Suppressor macrophage treated with lipopolysaccharide for 4 hours (primary cell): Measurements from ENCODE around the gene PCDHGA9.
"Not testable (repeated sequence)": the region's sequence is repeated elsewhere in the genome, so short reads cannot be mapped to it uniquely, and the experiment has no call there.

ENCODE experiments used
- DNase-seq: peaks from one replicate; pipeline ENCODE4 v3.0.0-alpha.2; 2020

The PCDHGA9 gene

DNA sequence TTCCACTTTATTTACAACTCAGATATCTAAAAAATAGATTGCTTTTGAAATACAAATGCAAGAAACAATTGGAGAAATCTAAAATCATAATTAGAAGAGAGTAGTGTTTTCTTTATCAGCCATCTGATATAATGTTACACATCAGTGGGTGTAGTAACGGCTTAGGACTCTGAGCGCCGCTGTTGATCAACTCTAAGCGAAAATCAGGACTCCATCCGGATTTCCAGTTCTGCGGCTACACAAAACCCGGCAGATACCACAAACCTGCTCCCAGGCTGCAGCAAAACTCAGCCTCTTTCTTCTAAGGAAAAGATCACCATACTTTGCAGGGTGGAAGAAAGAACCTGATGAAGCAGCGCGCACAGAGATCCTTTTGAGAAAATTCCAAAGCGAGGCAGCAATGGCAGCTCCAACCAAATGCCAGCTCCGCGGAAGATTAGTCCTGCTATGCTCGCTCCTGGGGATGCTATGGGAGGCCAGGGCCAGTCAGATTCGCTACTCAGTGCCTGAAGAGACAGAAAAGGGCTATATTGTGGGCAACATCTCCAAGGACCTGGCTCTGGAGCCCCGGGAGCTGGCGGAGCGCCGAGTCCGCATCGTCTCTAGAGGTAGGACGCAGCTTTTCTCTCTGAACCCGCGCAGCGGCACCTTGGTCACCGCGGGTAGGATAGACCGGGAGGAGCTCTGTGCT lies at the start of gene PCDHGA9:
PCDHGA9 (plus strand) TSS at position 226 of the 691 bp plus-strand sequence; CDS start at position 401, 175 bp downstream.
- DNase-seq: peak; percentile 26

DNA sequence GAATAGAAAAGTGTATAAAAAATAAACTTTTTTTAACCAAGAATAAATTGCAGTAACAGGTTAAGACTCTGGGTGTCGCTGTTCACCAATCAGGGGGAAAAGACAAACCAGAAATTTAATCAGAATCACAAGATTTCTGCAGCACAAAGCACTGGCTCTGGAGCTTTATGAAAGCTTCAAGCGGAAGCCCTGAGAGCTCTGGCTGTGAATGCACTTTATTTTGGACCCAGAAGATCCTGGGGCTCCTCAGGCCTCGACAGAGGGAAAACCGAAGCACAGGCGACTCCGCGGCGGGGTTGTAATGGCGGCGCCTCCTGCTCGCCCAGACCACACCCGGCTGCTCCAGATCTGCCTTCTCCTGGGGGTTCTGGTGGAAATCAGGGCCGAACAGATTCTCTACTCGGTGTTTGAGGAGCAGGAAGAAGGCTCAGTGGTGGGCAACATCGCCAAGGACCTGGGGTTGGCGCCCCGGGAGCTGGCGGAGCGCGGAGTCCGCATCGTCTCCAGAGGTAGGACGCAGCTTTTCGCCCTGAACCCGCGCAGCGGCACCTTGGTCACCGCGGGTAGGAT lies 47.6 kb upstream of the PCDHGA9 start, which contains the start of gene PCDHGA4:
PCDHGA4 (plus strand) TSS at position 122 of the 570 bp plus-strand sequence; CDS start at position 209, 87 bp downstream.
- DNase-seq: no peak

DNA sequence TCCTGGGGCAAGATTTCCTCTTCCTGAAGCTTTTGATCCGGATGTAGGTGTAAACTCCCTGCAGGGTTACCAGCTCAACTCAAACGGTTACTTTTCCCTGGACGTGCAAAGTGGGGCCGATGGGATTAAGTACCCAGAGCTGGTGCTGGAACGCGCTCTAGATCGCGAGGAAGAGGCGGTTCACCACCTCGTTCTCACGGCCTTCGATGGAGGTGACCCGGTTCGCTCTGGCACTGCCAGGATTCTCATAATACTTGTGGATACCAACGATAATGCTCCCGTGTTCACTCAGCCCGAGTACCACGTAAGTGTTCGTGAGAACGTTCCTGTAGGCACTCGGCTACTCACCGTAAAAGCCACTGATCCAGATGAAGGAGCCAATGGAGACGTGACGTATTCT lies 46.9 kb upstream of the PCDHGA9 start:
- DNase-seq: no peak

DNA sequence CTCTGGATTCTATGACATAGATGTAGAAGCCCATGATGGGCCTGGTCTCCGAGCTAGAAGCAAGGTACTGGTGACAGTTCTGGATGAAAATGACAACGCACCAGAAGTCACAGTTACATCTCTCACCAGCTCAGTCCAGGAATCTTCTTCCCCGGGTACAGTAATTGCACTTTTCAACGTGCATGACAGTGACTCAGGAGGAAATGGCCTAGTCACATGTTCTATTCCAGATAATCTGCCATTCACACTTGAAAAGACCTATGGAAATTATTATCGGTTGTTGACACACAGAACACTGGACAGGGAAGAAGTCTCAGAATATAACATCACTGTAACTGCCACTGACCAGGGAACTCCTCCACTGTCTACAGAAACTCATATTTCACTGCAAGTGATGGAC lies 46.4 kb upstream of the PCDHGA9 start:
- DNase-seq: no peak

DNA sequence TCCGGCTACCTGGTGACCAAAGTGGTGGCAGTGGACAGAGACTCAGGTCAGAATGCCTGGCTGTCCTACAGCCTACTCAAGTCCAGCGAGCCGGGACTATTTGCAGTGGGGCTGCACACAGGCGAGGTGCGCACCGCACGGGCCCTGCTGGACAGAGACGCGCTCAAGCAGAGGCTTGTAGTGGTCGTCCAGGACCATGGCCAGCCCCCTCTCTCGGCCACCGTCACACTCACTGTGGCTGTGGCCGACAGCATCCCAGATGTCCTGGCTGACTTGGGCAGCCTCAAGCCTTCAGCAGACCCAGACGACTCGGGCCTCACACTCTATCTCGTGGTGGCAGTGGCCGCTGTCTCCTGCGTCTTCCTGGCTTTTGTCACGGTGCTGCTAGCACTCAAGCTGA lies 45.6 kb upstream of the PCDHGA9 start:
- DNase-seq: no peak

DNA sequence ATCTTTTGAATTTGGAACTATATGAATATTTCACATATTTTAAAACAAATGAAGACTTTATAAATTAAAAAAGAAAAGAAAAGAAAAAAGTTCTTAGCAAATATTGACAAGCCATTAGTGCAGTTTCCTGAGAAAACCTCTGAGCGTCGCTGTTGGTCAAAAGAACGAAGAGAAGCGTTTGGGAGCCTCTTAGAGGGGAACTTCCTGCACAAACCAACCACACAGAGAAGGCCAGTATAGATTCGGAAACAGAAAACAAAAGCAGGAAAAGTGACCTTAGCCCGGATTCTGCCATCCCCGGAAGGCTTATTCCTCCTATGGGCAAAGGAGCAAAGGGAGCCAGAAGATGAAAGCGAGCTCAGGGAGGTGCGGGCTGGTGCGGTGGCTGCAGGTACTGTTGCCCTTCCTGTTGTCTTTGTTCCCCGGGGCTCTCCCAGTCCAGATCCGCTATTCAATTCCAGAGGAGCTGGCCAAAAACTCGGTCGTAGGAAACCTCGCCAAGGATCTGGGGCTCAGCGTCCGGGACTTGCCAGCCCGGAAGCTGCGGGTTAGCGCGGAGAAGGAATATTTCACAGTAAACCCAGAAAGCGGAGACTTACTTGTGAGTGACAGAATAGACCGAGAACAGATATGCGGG lies 42.7 kb upstream of the PCDHGA9 start, which contains the start of gene PCDHGB2:
PCDHGB2 (plus strand) TSS at position 205 of the 637 bp plus-strand sequence; CDS start at position 347, 142 bp downstream.
- peak; percentile 29 for DNase-seq

DNA sequence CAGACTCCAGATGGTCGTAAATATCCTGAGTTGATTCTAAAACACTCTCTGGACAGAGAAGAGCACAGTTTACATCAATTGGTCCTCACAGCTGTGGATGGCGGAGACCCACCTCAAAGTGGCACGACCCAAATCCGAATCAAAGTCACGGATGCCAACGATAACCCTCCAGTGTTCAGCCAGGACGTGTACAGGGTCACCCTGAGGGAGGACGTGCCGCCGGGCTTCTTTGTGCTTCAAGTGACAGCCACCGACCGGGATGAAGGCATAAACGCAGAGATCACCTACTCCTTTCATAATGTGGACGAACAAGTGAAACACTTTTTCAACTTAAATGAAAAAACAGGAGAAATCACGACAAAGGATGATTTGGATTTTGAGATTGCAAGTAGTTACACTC lies 41.9 kb upstream of the PCDHGA9 start:
- no peak for DNase-seq

DNA sequence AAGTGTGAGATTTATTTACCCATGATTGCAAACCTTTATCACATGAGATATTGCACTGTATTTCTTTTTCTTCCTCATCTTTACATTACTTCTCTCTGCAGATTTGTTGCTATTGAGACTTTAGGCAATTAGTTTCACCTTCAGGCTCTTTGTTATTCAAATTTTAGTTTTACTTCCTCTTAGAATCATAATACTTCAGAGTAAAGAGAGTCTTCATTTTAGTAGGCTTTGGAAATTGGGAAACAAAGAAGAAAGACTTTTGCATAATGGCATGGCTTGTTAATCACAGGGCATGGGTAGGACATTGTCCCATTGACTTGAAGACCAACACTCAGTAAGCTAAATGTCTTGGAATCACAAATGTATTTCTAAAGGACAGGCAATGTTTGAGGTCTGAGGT lies 39.9 kb upstream of the PCDHGA9 start:
- no peak for DNase-seq

DNA sequence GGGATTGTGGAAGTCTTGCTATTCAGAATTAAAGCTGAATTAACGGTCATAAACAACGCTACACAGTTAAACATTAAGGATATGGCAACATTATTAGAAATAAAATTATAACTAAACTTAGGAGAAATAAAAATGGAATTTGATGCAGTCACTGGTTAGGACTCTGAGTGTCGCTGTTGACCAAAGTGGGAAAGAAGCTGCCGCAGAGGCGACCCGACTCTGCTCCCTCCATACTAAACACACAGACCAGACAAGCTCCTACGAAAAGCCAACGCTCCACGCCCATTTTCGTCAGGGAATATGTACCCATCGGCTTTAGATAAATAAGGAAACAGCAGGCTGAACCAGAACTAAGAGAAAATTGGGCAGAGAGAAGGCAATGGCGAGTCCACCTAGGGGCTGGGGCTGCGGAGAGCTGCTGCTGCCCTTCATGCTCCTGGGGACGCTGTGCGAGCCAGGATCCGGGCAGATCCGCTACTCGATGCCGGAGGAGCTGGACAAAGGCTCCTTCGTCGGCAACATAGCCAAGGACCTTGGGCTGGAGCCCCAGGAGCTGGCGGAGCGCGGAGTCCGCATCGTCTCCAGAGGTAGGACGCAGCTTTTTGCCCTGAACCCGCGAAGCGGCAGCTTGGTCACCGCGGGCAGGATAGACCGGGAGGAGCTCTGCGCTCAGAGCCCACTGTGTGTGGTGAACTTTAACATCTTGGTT lies 38.5 kb upstream of the PCDHGA9 start, which contains the start of gene PCDHGA5:
PCDHGA5 (plus strand) TSS at position 211 of the 709 bp plus-strand sequence; CDS start at position 380, 169 bp downstream.
- DNase-seq: no peak

DNA sequence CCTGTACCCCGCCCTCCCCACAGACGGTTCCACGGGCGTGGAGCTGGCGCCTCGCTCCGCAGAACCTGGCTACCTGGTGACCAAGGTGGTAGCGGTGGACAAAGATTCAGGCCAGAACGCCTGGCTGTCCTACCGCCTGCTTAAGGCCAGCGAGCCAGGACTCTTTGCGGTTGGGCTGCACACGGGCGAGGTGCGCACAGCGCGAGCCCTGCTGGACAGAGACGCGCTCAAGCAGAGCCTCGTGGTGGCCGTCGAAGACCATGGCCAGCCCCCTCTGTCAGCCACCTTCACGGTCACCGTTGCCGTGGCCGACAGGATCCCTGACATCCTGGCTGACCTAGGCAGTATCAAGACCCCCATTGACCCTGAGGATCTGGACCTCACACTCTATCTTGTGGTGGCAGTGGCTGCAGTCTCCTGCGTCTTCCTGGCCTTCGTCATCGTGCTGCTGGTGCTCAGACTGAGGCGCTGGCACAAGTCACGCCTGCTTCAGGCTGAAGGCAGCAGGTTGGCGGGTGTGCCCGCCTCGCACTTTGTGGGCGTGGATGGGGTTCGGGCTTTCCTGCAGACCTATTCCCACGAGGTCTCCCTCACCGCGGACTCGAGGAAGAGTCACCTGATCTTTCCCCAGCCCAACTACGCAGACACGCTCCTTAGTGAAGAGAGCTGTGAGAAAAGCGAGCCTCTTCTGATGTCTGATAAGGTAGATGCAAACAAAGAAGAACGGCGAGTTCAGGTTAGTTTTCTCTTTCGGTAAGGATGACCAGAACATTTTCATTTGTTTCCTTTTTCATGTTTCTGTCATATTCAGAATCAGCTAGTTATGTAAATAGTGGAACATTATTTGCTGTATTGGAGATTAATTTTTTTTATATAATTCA lies 36.3 kb upstream of the PCDHGA9 start:
- DNase-seq: no peak

DNA sequence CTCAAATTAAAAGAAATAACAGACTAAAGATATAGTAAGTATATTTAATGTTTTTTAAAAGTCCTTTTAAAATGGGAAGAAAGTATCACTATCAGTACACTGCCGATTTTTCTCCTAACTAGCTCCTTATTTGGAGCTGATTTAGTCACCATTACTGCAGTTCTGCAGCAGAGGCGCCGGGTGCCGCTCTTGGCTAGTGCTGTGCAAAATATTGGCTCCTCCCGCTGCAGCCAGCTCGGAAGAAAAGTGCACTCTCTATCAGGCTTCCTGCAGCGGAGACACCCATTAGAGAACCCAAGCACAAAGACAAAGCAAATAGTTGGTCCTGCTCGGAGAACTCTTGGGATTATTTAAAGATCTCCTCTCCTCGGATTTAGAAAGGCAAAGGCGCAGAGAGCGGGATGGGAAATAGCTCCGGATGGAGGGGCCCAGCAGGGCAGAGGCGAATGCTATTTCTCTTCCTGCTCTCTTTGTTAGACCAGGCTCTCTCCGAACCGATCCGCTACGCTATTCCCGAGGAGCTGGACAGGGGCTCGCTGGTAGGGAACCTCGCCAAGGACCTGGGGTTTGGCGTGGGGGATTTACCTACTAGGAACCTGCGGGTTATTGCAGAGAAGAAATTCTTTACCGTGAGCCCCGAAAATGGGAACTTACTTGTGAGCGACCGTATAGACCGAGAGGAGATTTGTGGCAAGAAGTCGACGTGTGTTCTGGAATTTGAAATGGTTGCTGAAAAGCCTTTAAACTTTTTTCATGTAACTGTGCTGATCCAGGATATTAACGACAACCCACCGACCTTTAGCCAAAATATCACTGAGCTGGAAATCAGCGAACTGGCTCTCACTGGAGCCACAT lies 32.4 kb upstream of the PCDHGA9 start, which contains the start of gene PCDHGB3:
PCDHGB3 (plus strand) TSS at position 249 of the 855 bp plus-strand sequence; CDS start at position 402, 153 bp downstream.
- DNase-seq: peak; percentile 22

DNA sequence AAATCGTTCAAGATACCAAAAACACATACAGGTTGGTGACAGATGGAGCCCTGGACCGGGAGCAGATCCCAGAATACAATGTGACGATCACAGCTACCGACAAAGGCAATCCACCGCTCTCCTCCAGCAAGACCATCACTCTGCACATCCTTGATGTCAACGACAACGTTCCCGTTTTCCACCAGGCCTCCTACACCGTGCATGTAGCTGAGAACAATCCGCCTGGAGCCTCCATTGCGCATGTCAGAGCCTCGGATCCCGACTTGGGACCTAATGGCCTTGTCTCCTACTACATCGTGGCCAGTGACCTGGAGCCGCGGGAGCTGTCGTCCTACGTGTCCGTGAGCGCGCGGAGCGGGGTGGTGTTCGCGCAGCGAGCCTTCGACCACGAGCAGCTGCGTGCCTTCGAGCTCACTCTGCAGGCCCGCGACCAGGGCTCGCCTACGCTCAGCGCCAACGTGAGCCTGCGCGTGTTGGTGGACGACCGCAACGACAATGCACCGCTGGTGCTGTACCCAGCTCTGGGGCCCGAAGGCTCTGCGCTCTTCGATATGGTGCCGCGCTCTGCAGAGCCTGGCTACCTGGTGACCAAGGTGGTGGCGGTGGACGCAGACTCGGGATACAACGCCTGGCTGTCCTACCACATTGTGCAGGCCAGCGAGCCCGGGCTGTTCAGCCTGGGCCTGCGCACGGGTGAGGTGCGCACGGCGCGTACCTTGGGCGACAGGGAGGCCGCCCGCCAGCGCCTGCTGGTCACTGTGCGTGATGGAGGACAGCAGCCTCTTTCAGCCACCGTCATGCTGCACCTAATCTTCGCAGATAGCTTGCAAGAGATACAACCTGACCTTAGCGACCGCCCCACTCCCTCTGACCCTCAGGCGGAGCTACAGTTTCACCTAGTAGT lies 30.8 kb upstream of the PCDHGA9 start:
- no peak for DNase-seq

DNA sequence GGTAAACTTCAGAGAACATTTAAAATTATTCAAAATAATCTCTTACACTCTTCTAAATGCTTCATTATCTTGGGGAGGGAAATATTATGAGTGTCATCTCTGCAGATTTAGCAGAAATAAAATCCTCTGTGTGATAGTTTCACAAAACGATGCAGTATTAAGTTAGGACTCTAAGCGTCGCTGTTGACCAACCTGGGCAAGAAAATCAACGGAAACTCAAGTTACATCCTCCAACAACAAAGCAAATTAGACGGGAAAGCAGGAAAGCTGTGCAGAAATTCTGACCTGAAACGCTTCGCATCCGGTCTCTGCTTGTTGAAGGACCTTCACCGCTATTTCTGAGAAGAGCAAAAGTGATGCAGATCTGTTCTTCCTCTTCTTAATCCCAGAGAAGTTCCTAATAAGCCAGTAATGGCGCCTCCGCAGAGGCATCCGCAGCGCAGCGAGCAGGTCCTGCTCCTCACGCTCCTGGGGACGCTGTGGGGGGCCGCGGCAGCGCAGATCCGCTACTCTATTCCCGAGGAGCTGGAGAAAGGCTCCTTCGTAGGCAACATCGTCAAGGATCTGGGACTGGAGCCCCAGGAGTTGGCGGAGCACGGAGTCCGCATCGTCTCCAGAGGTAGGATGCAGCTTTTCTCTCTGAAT lies 28.8 kb upstream of the PCDHGA9 start, which contains the start of gene PCDHGA6:
PCDHGA6 (plus strand) TSS at position 219 of the 645 bp plus-strand sequence; CDS start at position 412, 193 bp downstream.
- DNase-seq: no peak

DNA sequence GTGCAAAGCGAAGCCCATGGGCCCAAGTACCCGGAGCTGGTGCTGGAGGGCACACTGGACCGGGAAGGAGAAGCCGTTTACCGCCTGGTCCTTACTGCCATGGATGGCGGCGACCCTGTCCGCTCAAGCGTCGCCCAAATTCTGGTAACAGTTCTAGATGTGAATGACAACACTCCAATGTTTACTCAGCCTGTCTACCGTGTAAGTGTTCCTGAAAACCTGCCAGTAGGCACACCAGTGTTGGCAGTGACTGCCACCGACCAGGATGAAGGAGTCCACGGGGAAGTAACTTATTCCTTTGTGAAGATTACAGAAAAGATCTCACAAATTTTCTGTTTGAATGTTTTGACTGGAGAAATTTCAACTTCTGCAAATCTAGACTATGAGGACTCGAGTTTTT lies 28.0 kb upstream of the PCDHGA9 start:
- no peak for DNase-seq

DNA sequence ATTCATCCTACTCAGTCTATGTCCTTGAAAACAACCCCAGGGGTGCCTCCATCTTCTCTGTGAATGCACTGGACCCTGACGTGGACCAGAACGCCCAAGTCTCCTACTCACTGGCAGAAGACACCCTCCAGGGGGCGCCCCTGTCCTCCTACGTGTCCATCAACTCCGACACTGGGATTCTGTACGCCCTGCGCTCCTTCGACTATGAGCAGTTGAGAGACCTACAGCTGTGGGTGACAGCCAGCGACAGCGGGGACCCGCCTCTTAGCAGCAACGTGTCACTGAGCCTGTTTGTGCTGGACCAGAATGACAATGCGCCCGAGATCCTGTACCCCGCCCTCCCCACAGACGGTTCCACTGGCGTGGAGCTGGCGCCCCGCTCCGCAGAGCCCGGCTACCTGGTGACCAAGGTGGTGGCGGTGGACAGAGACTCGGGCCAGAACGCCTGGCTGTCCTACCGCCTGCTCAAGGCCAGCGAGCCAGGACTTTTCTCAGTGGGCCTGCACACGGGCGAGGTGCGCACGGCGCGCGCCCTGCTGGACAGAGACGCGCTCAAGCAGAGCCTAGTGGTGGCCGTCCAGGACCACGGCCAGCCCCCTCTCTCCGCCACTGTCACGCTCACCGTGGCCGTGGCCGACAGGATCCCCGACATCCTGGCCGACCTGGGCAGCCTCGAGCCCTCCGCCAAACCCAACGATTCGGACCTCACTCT lies 27.0 kb upstream of the PCDHGA9 start:
- DNase-seq: not testable (repeated sequence)

DNA sequence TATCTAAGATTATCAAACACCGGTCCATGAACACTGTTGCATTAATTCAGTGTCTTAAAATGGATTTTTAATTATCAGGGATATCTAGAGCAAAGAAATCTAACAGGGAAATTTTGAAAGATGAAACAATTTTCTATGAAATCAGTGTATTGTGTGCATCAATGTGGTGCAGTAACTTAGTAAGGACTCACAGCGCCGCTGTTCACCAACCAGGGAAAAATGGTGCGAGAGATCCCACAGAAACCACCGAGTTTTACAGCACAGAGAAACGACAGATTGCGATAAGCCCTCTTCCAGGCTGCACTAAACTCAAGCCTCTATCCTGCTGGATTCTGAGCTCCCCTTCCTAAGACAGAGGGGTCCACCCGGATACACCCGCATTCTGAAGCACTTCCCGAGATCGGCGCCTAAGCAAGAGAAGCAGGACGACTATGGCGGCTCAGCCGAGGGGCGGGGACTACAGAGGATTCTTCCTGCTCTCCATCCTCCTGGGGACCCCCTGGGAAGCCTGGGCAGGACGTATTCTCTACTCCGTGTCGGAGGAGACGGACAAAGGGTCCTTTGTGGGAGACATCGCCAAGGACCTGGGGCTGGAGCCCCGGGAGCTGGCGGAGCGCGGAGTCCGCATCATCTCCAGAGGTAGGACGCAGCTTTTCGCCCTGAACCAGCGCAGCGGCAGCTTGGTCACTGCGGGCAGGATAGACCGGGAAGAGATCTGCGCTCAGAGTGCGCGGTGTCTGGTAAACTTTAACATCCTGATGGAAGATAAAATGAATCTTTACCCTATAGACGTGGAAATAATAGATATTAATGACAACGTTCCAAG lies 19.9 kb upstream of the PCDHGA9 start, which contains the start of gene PCDHGA7:
PCDHGA7 (plus strand) TSS at position 274 of the 826 bp plus-strand sequence; CDS start at position 432, 158 bp downstream.
- DNase-seq: no peak

DNA sequence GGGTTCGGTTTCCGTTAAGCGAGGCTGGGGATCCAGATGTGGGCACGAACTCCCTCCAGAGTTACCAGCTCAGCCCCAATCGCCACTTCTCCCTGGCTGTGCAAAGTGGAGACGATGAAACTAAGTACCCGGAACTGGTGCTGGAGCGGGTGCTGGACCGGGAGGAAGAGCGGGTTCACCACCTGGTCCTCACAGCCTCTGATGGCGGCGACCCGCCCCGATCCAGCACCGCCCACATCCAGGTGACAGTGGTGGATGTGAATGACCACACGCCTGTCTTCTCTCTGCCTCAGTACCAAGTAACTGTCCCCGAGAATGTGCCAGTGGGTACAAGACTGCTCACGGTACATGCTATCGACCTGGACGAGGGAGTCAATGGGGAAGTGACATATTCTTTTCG lies 19.2 kb upstream of the PCDHGA9 start:
- no peak for DNase-seq
